Vagina (tissue), 2 donors: Measurements from ENCODE around the gene RNF166. TPM values are rescaled to one million over a fixed set of nuclear protein-coding genes. Genes with fewer than 3 reads are reported as not detected.

Experiments
- DNase-seq, 2 donors: peaks; one replicate each; pipeline ENCODE4 v3.0.0-alpha.2; 2017; ENCODE audit errors: extremely low spot score in 2 of 2
- H3K27ac ChIP-seq: fragments of 200-600 bp; sonication (generic); one replicate; pipeline ENCODE4 v1.5.1; 2019
- H3K27me3 ChIP-seq: fragments of 200-600 bp; sonication (generic); one replicate; pipeline ENCODE4 v1.5.1; 2019
- H3K36me3 ChIP-seq, 2 donors: fragments of 200-600 bp; sonication (generic); one replicate each; pipeline ENCODE4 v1.5.1; 2017 to 2019
- H3K4me1 ChIP-seq: fragments of 200-600 bp; sonication (generic); one replicate; pipeline ENCODE4 v1.5.1; 2019
- H3K4me3 ChIP-seq, 2 donors: fragments of 200-600 bp; sonication (generic); 1 replicate in 1 of 2; 2 replicates in 1 of 2; pipeline ENCODE4 v1.5.1; 2016 to 2019
- H3K9me3 ChIP-seq: fragments of 200-600 bp; sonication (generic); one replicate; pipeline ENCODE4 v1.5.1; 2019
- POLR2A ChIP-seq, 2 donors: fragments of 450-650 bp; IDR thresholded peaks; one replicate each; pipeline ENCODE4 v1.6.1; 2017; ENCODE audit warnings: antibody characterized with exemption in 2 of 2, mild to moderate bottlenecking in 2 of 2, moderate library complexity in 2 of 2
- POLR2AphosphoS5 ChIP-seq, 2 donors: sonication (generic); formaldehyde crosslinking; IDR thresholded peaks; one replicate each; pipeline ENCODE4 v1.9.0; 2017; ENCODE audit warnings: antibody characterized with exemption in 2 of 2, mild to moderate bottlenecking in 2 of 2, low read depth in 1 of 2; ENCODE audit not compliant: insufficient read depth in 1 of 2
- intact Hi-C: fragments of 100-400 bp; cut with DNase I; formaldehyde crosslinking; loops from one replicate; pipeline ENCODE4 v1.15.1; 2023
- total RNA-seq: library from RNA; depleted of rRNA; stranded (reverse); fragments of >200 nt; gene quantifications from one replicate; pipeline ENCODE4 v1.2.3, GENCODE V29; 2016
- TF ChIP-seq, protein P1 (sequence below), 3 experiments: fragments of 450-650 bp in 2 of 3; fragments of 200-600 bp in 1 of 3; sonication (generic) in 1 of 3; IDR thresholded peaks; one replicate each; pipeline ENCODE4 v1.5.1; 2017 to 2019; ENCODE audit warnings: antibody characterized with exemption in 3 of 3, mild to moderate bottlenecking in 2 of 3, moderate library complexity in 2 of 3

The RNF166 gene
- total RNA-seq, 1 donor from 2014 or later: 26.5 TPM

DNA sequence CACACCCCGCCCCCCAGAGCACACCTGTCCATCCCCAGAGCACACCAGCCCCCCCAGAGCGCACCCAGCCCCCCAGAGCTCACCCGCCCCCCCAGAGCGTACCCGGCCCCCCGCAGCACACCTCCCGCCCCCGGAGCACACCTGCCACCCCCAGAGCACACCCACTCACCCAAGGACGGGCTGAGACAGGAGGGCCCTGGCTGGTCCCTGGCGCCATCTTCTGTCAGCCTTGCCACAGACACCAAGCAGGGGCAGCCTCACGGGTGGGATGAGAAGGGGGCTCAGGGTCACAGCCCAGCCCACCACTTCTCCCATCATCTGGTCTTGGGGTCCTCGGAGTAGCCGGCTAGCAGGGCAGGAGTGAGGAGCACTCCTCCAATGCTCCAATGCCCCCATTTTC is 47.0 kb upstream of the RNF166 start:
- no peaks in the 10 kb centered on the region for H3K36me3 ChIP-seq
- H3K27me3 ChIP-seq: no peaks in the 10 kb centered on the region
- DNase-seq: no peak
- no peak overlapping the region for H3K4me3 ChIP-seq
- H3K4me1 ChIP-seq: peaks cover 32% of the 10 kb centered on the region
- TF ChIP-seq, protein P1, sequence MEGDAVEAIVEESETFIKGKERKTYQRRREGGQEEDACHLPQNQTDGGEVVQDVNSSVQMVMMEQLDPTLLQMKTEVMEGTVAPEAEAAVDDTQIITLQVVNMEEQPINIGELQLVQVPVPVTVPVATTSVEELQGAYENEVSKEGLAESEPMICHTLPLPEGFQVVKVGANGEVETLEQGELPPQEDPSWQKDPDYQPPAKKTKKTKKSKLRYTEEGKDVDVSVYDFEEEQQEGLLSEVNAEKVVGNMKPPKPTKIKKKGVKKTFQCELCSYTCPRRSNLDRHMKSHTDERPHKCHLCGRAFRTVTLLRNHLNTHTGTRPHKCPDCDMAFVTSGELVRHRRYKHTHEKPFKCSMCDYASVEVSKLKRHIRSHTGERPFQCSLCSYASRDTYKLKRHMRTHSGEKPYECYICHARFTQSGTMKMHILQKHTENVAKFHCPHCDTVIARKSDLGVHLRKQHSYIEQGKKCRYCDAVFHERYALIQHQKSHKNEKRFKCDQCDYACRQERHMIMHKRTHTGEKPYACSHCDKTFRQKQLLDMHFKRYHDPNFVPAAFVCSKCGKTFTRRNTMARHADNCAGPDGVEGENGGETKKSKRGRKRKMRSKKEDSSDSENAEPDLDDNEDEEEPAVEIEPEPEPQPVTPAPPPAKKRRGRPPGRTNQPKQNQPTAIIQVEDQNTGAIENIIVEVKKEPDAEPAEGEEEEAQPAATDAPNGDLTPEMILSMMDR (IDR thresholded peaks at IDR 0.05): no peak
- TF ChIP-seq POLR2A (IDR thresholded peaks at IDR 0.05) (no peak), POLR2AphosphoS5 (IDR thresholded peaks at IDR 0.05; ENCODE audit: insufficient read depth in 1 of 2, low read depth in 1 of 2) (no peak)
- intact Hi-C loops: no loop called here
- H3K9me3 ChIP-seq: no peaks in the 10 kb centered on the region
- H3K27ac ChIP-seq: no peak overlapping the region

DNA sequence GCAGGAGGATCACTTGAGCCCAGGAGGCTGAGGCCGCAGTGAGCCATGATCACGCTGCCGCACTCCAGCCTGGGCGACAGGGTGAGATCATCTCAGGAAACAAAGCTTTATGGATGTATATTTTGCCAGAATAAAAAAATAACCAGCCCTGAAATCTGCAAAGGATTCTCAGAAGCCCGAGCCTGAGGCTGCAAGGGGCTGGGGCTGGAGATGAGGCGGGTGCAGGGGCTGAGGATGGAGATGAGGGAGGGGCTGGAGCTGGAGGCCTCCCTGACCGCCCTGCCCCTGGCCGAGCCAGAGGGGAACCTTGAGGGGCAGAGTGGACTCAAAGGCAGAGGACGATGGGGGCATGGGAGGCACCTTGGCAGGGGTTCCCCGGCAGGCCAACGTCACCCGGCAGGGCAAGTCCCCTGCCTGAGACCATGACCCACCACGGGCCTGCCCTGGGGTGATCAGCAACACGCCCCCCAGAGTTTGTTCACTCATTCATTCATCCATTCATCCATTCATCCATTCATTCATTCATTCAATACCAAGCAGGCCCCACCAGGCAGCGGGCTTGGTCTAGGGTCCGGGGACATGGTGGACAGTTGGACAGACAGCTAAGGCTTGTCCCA is 46.3 kb upstream of the RNF166 start:
- TF ChIP-seq, protein P1 (IDR thresholded peaks at IDR 0.05): no peak
- TF ChIP-seq POLR2A (IDR thresholded peaks at IDR 0.05): no peak
- no peak for TF ChIP-seq POLR2AphosphoS5 (IDR thresholded peaks at IDR 0.05; ENCODE audit: insufficient read depth in 1 of 2, low read depth in 1 of 2)
- Histone ChIP-seq H3K27me3 (no peaks in the 10 kb centered on the region), H3K4me3 (no peak overlapping the region), H3K4me1 (peaks cover 31% of the 10 kb centered on the region), H3K9me3 (no peaks in the 10 kb centered on the region), H3K27ac (no peak overlapping the region), H3K36me3 (no peaks in the 10 kb centered on the region)
- intact Hi-C loops: no loop called here
- DNase-seq: no peak

DNA sequence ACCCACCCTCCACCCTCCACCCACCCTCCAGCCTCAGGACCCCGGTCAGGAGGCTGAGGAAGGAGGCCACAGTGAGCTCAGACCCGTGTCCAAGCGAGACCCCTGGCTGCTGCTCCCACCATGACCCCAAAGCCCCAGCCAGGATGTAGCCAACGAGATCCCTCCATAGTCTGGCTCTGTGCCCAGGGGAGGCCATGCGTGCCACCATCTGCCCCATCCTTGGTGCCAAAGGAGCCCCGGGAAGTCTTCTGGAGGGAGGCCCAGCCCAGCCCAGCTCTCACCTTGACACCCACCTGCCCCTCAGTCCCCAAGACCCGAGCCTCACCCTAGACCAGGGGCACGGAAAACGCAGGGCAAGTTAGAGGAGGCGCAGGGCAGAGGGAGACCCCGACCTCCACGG is 44.6 kb upstream of the RNF166 start:
- Histone ChIP-seq H3K27ac (no peak overlapping the region), H3K36me3 (no peaks in the 10 kb centered on the region), H3K4me3 (no peak overlapping the region), H3K27me3 (no peaks in the 10 kb centered on the region), H3K9me3 (no peaks in the 10 kb centered on the region), H3K4me1 (peaks cover 43% of the 10 kb centered on the region)
- DNase-seq: no peak
- no peak for TF ChIP-seq POLR2AphosphoS5 (IDR thresholded peaks at IDR 0.05; ENCODE audit: insufficient read depth in 1 of 2, low read depth in 1 of 2)
- no peak for TF ChIP-seq POLR2A (IDR thresholded peaks at IDR 0.05)
- TF ChIP-seq, protein P1 (IDR thresholded peaks at IDR 0.05): no peak
- intact Hi-C loops: no loop called here

DNA sequence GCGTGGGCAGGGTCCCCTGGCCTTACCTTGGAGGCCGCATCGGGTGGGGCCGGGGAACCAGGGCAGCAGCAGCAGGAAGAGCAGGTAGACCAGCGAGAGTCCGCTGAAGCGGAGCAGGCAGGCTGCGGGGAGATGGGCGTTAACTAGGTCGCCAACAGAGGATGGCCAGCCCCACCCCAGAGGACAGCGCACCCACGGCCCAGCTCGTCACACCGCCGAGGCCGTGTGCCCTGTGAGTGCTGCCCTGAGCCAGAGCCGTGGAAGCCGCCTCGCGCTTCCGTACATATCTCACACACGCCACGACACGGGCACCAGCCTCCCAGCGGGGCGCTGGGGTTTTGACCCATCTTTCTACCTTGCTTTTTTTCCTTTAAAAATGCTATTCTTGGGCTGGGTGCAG is 43.1 kb upstream of the RNF166 start:
- Histone ChIP-seq H3K4me1 (peaks cover 44% of the 10 kb centered on the region), H3K36me3 (no peaks in the 10 kb centered on the region), H3K27ac (no peak overlapping the region), H3K27me3 (no peaks in the 10 kb centered on the region), H3K4me3 (no peak overlapping the region), H3K9me3 (no peaks in the 10 kb centered on the region)
- TF ChIP-seq POLR2A (IDR thresholded peaks at IDR 0.05) (no peak), POLR2AphosphoS5 (IDR thresholded peaks at IDR 0.05; ENCODE audit: insufficient read depth in 1 of 2, low read depth in 1 of 2) (no peak)
- TF ChIP-seq, protein P1 (IDR thresholded peaks at IDR 0.05): no peak
- intact Hi-C loops: loop anchor here (10.0 kb wide), 1 partner anchor 65 kb away; the partner anchor contains the start of gene SNAI3
- no peak for DNase-seq

DNA sequence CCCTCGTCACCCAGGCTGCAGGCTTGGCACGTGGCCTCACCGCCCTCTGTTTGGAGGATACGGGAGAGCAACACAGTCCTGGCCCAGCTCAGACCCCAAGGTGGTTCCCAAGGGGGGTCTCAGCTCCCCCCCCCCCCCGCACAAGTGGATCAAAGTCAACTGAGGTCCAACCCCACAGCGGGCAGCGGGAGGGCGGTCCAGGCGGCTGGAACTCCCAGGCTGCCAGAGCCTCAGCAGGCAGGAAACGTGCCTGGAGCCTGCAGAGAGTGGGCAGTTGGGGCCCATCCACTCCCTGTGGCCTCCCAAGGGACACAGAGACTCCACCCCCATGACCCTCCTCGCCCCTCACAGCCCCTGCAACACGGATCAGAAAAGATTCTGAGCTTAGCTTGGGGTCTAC is 42.2 kb upstream of the RNF166 start:
- Histone ChIP-seq H3K4me1 (peaks cover 47% of the 10 kb centered on the region), H3K27me3 (no peaks in the 10 kb centered on the region), H3K9me3 (no peaks in the 10 kb centered on the region), H3K27ac (no peak overlapping the region), H3K4me3 (no peak overlapping the region), H3K36me3 (no peaks in the 10 kb centered on the region)
- intact Hi-C loops: loop anchor here (10.0 kb wide), 1 partner anchor 64 kb away; the partner anchor contains the start of gene SNAI3
- no peak for DNase-seq
- TF ChIP-seq POLR2A (IDR thresholded peaks at IDR 0.05) (no peak), POLR2AphosphoS5 (IDR thresholded peaks at IDR 0.05; ENCODE audit: insufficient read depth in 1 of 2, low read depth in 1 of 2) (no peak)
- TF ChIP-seq, protein P1 (IDR thresholded peaks at IDR 0.05): no peak
